SK-N-SH treated with all-trans-retinoic acid at 6 μM for 48 hours (cell line): ENCODE measurements around the gene RAB3A.

Experiments
- CSRNP3 ChIP-seq: fragments of 250-450 bp; sonication (Bioruptor Pico); IDR thresholded peaks from 2 replicates; pipeline ENCODE4 v1.5.1; 2021; ENCODE audit warnings: mild to moderate bottlenecking, moderate library complexity
- ISL1 ChIP-seq: fragments of 250-450 bp; sonication (Bioruptor Pico); IDR thresholded peaks from 2 replicates; pipeline ENCODE4 v2.1.2; 2022; ENCODE audit warnings: mild to moderate bottlenecking, moderate library complexity
- OSR1 ChIP-seq: fragments of 250-450 bp; sonication (Bioruptor Pico); IDR thresholded peaks from 2 replicates; pipeline ENCODE4 v1.8.0; 2022; ENCODE audit warnings: moderate library complexity, mild to moderate bottlenecking, inconsistent platforms
- PATZ1 ChIP-seq: fragments of 250-450 bp; sonication (Bioruptor Pico); IDR thresholded peaks from 2 replicates; pipeline ENCODE4 v1.8.0; 2020; ENCODE audit warnings: mild to moderate bottlenecking, moderate library complexity, borderline replicate concordance
- ZFP3 ChIP-seq: fragments of 250-450 bp; sonication (Bioruptor Pico); IDR thresholded peaks from 2 replicates; pipeline ENCODE4 v1.5.0; 2020; ENCODE audit warnings: mild to moderate bottlenecking, moderate library complexity
- ZFP30 ChIP-seq: fragments of 450-650 bp; formaldehyde crosslinking; IDR thresholded peaks from 2 replicates; pipeline ENCODE4 v1.5.0; 2022; ENCODE audit warnings: mild to moderate bottlenecking, moderate library complexity
- ZNF70 ChIP-seq: fragments of 450-650 bp; formaldehyde crosslinking; IDR thresholded peaks from 2 replicates; pipeline ENCODE4 v1.5.0; 2020; ENCODE audit warnings: mild to moderate bottlenecking, moderate library complexity

- TF ChIP-seq ZFP30 (no peak), PATZ1 (CRISPR knock-in tag) (no peak), ZNF70 (CRISPR knock-in tag) (no peak), CSRNP3 (CRISPR knock-in tag) (no peak), ZFP3 (CRISPR knock-in tag) (no peak), OSR1 (CRISPR knock-in tag) (no peak), ISL1 (CRISPR knock-in tag) (no peak)
Measured at GRCh38 chr19:18230941-18231734, 27.3 kb upstream of the RAB3A start.
